ENCODE results near the gene EXOC2. TPM values are rescaled to one million over a fixed set of nuclear protein-coding genes. Genes with fewer than 3 reads are reported as not detected.
"Not testable (repeated sequence)": the region's sequence is repeated elsewhere in the genome, so short reads cannot be mapped to it uniquely, and the experiment has no call there.

Gene EXOC2
- total RNA-seq, 4 donors from 2014 or later = 25.6 to 37.1 (median 30.8) TPM

DNA sequence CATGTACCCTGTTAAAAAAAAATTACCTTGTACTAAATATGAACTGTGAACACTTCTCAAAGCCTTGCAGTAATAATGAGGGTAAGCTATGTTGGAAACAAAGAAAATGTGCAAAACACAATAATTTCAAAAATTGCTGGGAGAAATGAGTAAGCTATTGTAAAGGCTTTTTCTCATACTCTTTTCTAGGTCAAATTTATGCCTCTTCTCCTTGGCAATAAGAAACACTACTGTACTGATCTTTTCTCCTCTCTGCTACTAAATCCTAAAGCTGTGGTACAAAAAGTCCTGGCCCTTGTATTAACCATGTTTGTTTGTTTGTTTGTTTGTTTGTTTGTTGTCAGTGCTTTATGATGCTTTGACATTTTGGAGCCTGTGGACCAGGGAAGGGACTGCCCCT, 18.5 kb downstream of the EXOC2 start:
- Histone ChIP-seq H3K27ac (no peak overlapping the region), H3K27me3 (no peaks in the 10 kb centered on the region), H3K4me3 (replicated peaks in 1 of 3) (no peak overlapping the region), H3K36me3 (no peaks in the 10 kb centered on the region), H3K4me1 (no peaks in the 10 kb centered on the region), H3K9me3 (no peaks in the 10 kb centered on the region)
- intact Hi-C loops (cut with DNase I) = no loop called here
- no peak for DNase-seq
- TF ChIP-seq, protein P1, sequence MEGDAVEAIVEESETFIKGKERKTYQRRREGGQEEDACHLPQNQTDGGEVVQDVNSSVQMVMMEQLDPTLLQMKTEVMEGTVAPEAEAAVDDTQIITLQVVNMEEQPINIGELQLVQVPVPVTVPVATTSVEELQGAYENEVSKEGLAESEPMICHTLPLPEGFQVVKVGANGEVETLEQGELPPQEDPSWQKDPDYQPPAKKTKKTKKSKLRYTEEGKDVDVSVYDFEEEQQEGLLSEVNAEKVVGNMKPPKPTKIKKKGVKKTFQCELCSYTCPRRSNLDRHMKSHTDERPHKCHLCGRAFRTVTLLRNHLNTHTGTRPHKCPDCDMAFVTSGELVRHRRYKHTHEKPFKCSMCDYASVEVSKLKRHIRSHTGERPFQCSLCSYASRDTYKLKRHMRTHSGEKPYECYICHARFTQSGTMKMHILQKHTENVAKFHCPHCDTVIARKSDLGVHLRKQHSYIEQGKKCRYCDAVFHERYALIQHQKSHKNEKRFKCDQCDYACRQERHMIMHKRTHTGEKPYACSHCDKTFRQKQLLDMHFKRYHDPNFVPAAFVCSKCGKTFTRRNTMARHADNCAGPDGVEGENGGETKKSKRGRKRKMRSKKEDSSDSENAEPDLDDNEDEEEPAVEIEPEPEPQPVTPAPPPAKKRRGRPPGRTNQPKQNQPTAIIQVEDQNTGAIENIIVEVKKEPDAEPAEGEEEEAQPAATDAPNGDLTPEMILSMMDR (IDR thresholded peaks at IDR 0.05) = no peak
- no peak for TF ChIP-seq POLR2A (IDR thresholded peaks at IDR 0.05)

GRCh38 chr6:667253-667927, 25.5 kb downstream of the EXOC2 start:
- DNase-seq = no peak
- no peaks in the 10 kb centered on the region for H3K4me1 ChIP-seq
- no peaks in the 10 kb centered on the region for H3K9me3 ChIP-seq
- WGBS, 2 donors = 96 to 99% methylated on average over 1 to 7 of the region's 7 CpGs
- no peaks in the 10 kb centered on the region for H3K36me3 ChIP-seq
- intact Hi-C loops (cut with DNase I) = no loop called here
- no peak overlapping the region for H3K4me3 ChIP-seq (replicated peaks in 1 of 3)
- H3K27ac ChIP-seq = no peak overlapping the region
- no peaks in the 10 kb centered on the region for H3K27me3 ChIP-seq
- TF ChIP-seq POLR2A (IDR thresholded peaks at IDR 0.05) = no peak
- TF ChIP-seq, protein P1 (IDR thresholded peaks at IDR 0.05) = no peak

GRCh38 chr6:665403-666267, 27.3 kb downstream of the EXOC2 start:
- Histone ChIP-seq H3K27me3 (no peaks in the 10 kb centered on the region), H3K4me3 (replicated peaks in 1 of 3) (no peak overlapping the region), H3K36me3 (no peaks in the 10 kb centered on the region), H3K9me3 (no peaks in the 10 kb centered on the region), H3K4me1 (peaks cover 0 to under 1% of the 10 kb centered on the region in 2 donors), H3K27ac (no peak overlapping the region)
- DNase-seq = no peak
- 94 to 96% methylated on average over 5 of the region's 5 CpGs for WGBS, 2 donors
- intact Hi-C loops (cut with DNase I) = no loop called here
- no peak for TF ChIP-seq POLR2A (IDR thresholded peaks at IDR 0.05)
- TF ChIP-seq, protein P1 (IDR thresholded peaks at IDR 0.05) = no peak

DNA sequence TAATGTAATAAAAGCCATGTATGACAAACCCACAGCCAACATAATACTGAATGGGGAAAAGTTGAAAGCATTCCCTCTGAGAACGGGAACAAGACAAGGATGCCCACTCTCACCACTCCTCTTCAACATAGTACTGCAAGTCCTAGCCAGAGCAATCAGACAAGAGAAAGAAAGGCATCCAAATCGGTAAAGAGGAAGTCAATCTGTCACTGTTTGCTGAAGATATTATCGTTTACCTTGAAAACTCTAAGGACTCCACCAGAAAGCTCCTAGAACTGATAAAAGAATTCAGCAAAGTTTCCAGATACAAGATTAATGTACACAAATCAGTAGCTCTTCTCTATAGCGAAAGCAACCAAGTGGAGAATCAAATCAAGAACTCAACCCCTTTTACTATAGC, 29.2 kb downstream of the EXOC2 start:
- H3K9me3 ChIP-seq; H3K36me3 ChIP-seq; H3K27ac ChIP-seq; H3K27me3 ChIP-seq; DNase-seq; H3K4me3 ChIP-seq (replicated peaks in 1 of 3); H3K4me1 ChIP-seq; intact Hi-C loops (cut with DNase I): not testable (repeated sequence)
- 82 to 84% methylated on average over 4 of the region's 4 CpGs for WGBS, 2 donors

DNA sequence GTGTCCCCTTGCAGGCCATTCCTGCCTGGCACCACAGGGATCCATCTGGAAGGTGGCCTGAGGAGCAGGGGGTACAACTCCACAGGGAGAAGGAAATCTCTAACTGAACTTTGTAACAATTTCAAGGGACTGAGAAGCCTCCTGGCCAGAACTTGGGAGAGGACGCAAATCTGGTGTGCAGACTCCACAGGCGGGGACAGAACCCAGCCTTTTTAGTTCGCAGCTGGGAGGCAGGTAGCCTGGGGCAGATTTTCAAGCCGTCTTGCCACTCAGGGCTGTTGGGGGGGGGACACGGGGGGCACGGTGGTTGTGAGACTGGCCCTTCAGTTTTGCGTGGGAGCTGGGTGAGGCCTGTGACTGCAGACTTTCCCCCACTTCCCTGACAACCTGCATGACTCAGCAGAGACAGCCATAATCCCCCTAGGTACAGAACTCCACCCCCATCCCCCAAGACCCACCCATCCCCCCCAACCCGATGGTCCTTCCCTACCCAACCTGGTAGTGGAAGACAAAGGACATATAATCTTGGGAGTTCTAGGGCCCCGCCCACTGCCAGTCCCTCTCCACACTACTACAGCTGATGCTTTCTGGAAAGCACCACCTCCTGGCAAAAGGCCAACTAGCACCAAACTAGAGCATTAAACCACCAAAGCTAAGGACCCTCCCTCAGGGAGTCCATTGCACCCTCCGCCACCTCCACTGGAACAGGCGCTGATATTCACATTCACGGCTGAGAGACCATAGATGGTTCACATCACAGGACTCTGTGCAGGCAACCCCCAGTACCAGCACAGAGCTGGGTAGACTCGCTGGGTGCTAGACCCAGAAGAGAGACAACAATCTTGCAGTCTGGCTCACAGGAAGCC, 33.0 kb downstream of the EXOC2 start:
- no peaks in the 10 kb centered on the region for H3K36me3 ChIP-seq

More for the DNA sequence above, 33.0 kb downstream of the EXOC2 start:
- H3K27me3 ChIP-seq = no peaks in the 10 kb centered on the region
- 80 to 85% methylated on average over 12 to 13 of the region's 13 CpGs for WGBS, 2 donors
- H3K9me3 ChIP-seq = no peaks in the 10 kb centered on the region
- H3K4me1 ChIP-seq = peaks cover 0 to 7% of the 10 kb centered on the region in 2 donors
- no peak overlapping the region for H3K4me3 ChIP-seq (replicated peaks in 1 of 3)
- DNase-seq = no peak
- no peak for TF ChIP-seq POLR2A (IDR thresholded peaks at IDR 0.05)
- TF ChIP-seq, protein P1 (IDR thresholded peaks at IDR 0.05) = no peak
- intact Hi-C loops (cut with DNase I) = no loop called here
- no peak overlapping the region for H3K27ac ChIP-seq

All from thyroid gland (tissue), 4 donors.